Activated CD8-positive, alpha-beta T cell treated with anti-CD3 and anti-CD28 coated beads for 36 hours (primary cell): ENCODE measurements around the gene IMMT. TPM values are rescaled to one million over a fixed set of nuclear protein-coding genes. Genes with fewer than 3 reads are reported as not detected.
A peak's percentile ranks its signal among the peaks of the same experiment; 100 is the strongest.

Source experiments
- ATAC-seq: fragments of 200-7000 bp; cut with Tn5 transposase; one replicate; pipeline ENCODE4 v1.10.0; 2021; ENCODE audit warnings: mild to moderate bottlenecking, moderate library complexity
- CTCF ChIA-PET: fragments of 350-600 bp; sonication (Branson Sonifier 250); formaldehyde crosslinking; loops from one replicate; lab custom pipeline; 2021; ENCODE audit warnings: antibody characterized with exemption; lab: Charles Lee
- POLR2A ChIA-PET: fragments of 350-600 bp; sonication (Branson Sonifier 250); formaldehyde crosslinking; loops from one replicate; lab custom pipeline; 2021; ENCODE audit warnings: antibody characterized with exemption; lab: Charles Lee
- DNase-seq: peaks from one replicate; pipeline ENCODE4 v3.0.0-alpha.2; 2020
- H3K27ac Mint-ChIP-seq: one replicate; pipeline ENCODE4 v1.8.0; 2021; ENCODE audit warnings: mild to moderate bottlenecking, mixed read lengths
- H3K27me3 Mint-ChIP-seq: one replicate; pipeline ENCODE4 v1.8.0; 2021; ENCODE audit warnings: mixed read lengths
- H3K36me3 Mint-ChIP-seq: one replicate; pipeline ENCODE4 v1.8.0; 2021; ENCODE audit warnings: low read depth, mixed read lengths
- H3K4me1 Mint-ChIP-seq: one replicate; pipeline ENCODE4 v1.8.0; 2021; ENCODE audit warnings: low read depth, mixed read lengths
- H3K4me3 Mint-ChIP-seq: one replicate; pipeline ENCODE4 v1.8.0; 2021; ENCODE audit warnings: mild to moderate bottlenecking, moderate library complexity, mixed read lengths
- H3K9me3 Mint-ChIP-seq: one replicate; pipeline ENCODE4 v1.8.0; 2021; ENCODE audit warnings: mixed read lengths
- CTCF ChIP-seq: fragments of 200-600 bp; IDR thresholded peaks from one replicate; pipeline ENCODE4 v1.8.0; 2022; ENCODE audit warnings: antibody characterized with exemption, mild to moderate bottlenecking
- intact Hi-C: fragments of 100-400 bp; cut with micrococcal nuclease; formaldehyde crosslinking; loops from one replicate; pipeline ENCODE4 v1.10.0; 2022
- total RNA-seq, 2 experiments: library from RNA; stranded (reverse); gene quantifications; one replicate each; pipeline ENCODE4 v1.2.3, GENCODE V29; 2021

IMMT gene
- total RNA-seq, 2 experiments from 2014 or later: 143 to 144 TPM

GRCh38 chr2:86213056-86213455 lies 17.8 kb upstream of the IMMT start:
- H3K9me3 Mint-ChIP-seq: peaks cover 2% of the 10 kb centered on the region
- intact Hi-C loops: no loop called here
- no peak overlapping the region for H3K27ac Mint-ChIP-seq
- no peaks in the 10 kb centered on the region for H3K27me3 Mint-ChIP-seq
- CTCF ChIA-PET: interaction anchor here (1.0 kb wide), 2 partner anchors 9 to 153 kb away, joined by 3 read pairs; no protein-coding TSS in a partner anchor
- peaks cover 34% of the 10 kb centered on the region for H3K36me3 Mint-ChIP-seq
- H3K4me1 Mint-ChIP-seq: peaks cover 15% of the 10 kb centered on the region
- TF ChIP-seq CTCF: no peak
- ATAC-seq: no peak
- H3K4me3 Mint-ChIP-seq: no peak overlapping the region
- POLR2A ChIA-PET: interaction anchor here (0.6 to 0.9 kb wide), 3 partner anchors 402 to 424 kb away, joined by 3 to 4 read pairs (median 3); no protein-coding TSS in a partner anchor
- DNase-seq: no peak

- no peaks in the 10 kb centered on the region for H3K27me3 Mint-ChIP-seq
- DNase-seq (no peak), ATAC-seq (no peak)
- ChIA-PET POLR2A (no interaction called here), CTCF (interaction anchor here (1.2 kb wide), 1 partner anchor 9 kb away, joined by 5 read pairs; no protein-coding TSS in a partner anchor)
- intact Hi-C loops: no loop called here
- H3K4me1 Mint-ChIP-seq: peaks cover 5% of the 10 kb centered on the region
- no peak overlapping the region for H3K4me3 Mint-ChIP-seq
- peaks cover 38% of the 10 kb centered on the region for H3K36me3 Mint-ChIP-seq
- no peak for TF ChIP-seq CTCF
- no peaks in the 10 kb centered on the region for H3K9me3 Mint-ChIP-seq
- H3K27ac Mint-ChIP-seq: no peak overlapping the region
Observed at GRCh38 chr2:86211796-86212188, 16.5 kb upstream of the IMMT start.

GRCh38 chr2:86211033-86211795 lies 16.0 kb upstream of the IMMT start:
- H3K4me3 Mint-ChIP-seq: no peak overlapping the region
- no peak for TF ChIP-seq CTCF
- no peak for DNase-seq
- intact Hi-C loops: no loop called here
- H3K4me1 Mint-ChIP-seq: no peaks in the 10 kb centered on the region
- no peaks in the 10 kb centered on the region for H3K27me3 Mint-ChIP-seq
- ChIA-PET POLR2A (interaction anchor here (1.1 kb wide), 1 partner anchor 16 kb away, joined by 3 read pairs; the partner anchor contains the start of gene IMMT), CTCF (interaction anchor here (1.2 kb wide), 1 partner anchor 10 kb away, joined by 5 read pairs; no protein-coding TSS in a partner anchor)
- ATAC-seq: no peak
- H3K36me3 Mint-ChIP-seq: peaks cover 42% of the 10 kb centered on the region
- peak overlapping the region; percentile 6 for H3K27ac Mint-ChIP-seq
- H3K9me3 Mint-ChIP-seq: no peaks in the 10 kb centered on the region

DNA sequence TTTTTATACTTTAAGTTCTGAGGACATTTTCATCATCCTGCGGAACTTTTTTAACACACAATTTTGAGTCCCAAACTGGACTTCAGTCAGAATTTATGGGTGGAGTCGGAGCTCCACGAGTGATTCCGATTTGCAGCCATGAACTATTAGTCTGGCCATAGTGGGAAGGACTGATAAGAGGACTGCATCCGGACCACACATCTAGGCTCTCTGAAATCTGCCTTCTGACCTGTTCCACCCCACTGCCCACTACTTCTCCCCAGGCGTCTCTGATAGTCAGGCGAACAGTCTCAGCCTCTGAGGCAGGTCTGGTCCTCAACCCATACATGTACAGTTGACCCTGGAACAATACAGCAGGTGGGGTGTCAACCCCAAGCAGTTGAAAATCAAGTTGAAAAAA lies 9.2 kb upstream of the IMMT start:
- Mint-ChIP-seq H3K27ac (no peak overlapping the region), H3K9me3 (no peaks in the 10 kb centered on the region), H3K4me1 (peaks cover 30% of the 10 kb centered on the region), H3K4me3 (no peak overlapping the region), H3K27me3 (no peaks in the 10 kb centered on the region), H3K36me3 (peaks cover 21% of the 10 kb centered on the region)
- CTCF ChIA-PET: interaction anchor here (1.6 kb wide), 1 partner anchor 17 kb away, joined by 8 read pairs; no protein-coding TSS in a partner anchor
- POLR2A ChIA-PET: no interaction called here
- DNase-seq (no peak), ATAC-seq (no peak)
- intact Hi-C loops: no loop called here
- TF ChIP-seq CTCF: no peak

DNA sequence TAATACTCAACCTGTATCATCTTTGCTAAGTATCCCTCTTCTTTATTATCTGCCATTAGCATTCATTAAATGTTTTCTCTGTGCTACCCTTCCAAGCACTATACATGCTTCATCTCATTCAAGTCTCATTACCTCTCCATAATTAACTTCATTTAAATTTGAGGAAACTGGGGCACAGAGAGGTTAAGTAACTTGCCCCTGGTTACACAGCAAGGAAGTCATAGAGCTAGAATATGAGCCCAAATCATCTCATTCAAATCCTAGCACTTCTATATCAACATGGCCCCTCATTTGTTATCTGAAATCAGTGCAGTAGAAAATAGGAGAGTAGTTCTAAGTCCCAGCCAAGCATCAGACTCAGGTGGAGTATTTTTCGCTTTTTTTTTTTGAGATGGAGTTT lies 8.4 kb upstream of the IMMT start:
- peaks cover 18% of the 10 kb centered on the region for H3K36me3 Mint-ChIP-seq
- no peaks in the 10 kb centered on the region for H3K27me3 Mint-ChIP-seq
- H3K4me1 Mint-ChIP-seq: peaks cover 30% of the 10 kb centered on the region
- intact Hi-C loops: no loop called here
- ATAC-seq (no peak), DNase-seq (no peak)
- no peak overlapping the region for H3K4me3 Mint-ChIP-seq
- no peak overlapping the region for H3K27ac Mint-ChIP-seq
- ChIA-PET CTCF (interaction anchor here (3.3 kb wide), 1 partner anchor 17 kb away, joined by 25 read pairs; no protein-coding TSS in a partner anchor), POLR2A (interaction anchor here (1.0 kb wide), 1 partner anchor 12 kb away, joined by 3 read pairs; no protein-coding TSS in a partner anchor)
- no peaks in the 10 kb centered on the region for H3K9me3 Mint-ChIP-seq
- TF ChIP-seq CTCF: no peak
